ENCODE measurements around the gene LRRC2.
"Not testable (repeated sequence)": the region's sequence is repeated elsewhere in the genome, so short reads cannot be mapped to it uniquely, and the experiment has no call there.

The LRRC2 gene

DNA sequence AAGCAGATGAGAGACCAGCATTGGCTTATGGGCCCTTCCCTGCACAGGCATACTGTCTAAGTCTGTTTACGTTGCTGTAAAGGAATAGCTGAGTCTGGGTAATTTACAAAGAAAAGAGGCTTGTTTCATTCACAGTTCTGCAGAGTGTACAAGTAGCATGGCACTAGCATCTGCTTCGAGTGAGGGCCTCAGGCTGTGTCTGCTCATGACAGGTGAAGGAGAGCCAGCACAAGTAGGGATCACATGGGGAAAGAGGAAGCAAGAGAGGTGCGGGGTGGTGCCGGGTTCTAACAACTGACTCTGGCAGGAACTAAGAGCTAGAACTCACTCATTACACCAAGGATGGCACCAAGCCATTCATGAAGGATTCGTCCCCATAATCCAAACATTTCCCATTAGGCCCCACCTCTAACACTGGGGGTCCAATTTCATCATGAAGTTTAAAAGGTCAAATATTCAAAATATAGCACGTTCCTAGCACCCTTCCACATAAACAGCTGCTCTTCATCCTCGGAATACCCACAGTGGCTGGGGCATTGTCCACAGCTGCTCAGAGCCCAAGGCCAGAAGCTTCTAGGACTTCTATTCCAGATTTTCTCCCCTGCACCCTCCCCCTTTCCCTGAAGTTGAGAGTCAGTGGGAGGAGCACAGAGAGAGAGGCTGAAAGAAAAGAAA lies 62.8 kb downstream of the LRRC2 start:
- no peaks in the 10 kb centered on the region for H3K36me3 ChIP-seq (ENCODE audit: control insufficient read depth, insufficient read depth, low read length)
- DNase-seq, result no peak
- no peak overlapping the region for H3K27ac ChIP-seq (ENCODE audit: insufficient read depth, low read length, poor library complexity, severe bottlenecking)
- H3K27me3 ChIP-seq (replicated peaks; ENCODE audit: control insufficient read depth, insufficient read depth, low read length, poor library complexity, severe bottlenecking), result no peaks in the 10 kb centered on the region
- H3K9me3 ChIP-seq (ENCODE audit: control insufficient read depth, low read length), result no peaks in the 10 kb centered on the region
- H3K4me3 ChIP-seq (ENCODE audit: insufficient read depth, low read depth, low read length, poor library complexity, severe bottlenecking), result no peak overlapping the region
- no peaks in the 10 kb centered on the region for H3K4me1 ChIP-seq (ENCODE audit: control insufficient read depth, insufficient read depth, low read length, poor library complexity, severe bottlenecking)

DNA sequence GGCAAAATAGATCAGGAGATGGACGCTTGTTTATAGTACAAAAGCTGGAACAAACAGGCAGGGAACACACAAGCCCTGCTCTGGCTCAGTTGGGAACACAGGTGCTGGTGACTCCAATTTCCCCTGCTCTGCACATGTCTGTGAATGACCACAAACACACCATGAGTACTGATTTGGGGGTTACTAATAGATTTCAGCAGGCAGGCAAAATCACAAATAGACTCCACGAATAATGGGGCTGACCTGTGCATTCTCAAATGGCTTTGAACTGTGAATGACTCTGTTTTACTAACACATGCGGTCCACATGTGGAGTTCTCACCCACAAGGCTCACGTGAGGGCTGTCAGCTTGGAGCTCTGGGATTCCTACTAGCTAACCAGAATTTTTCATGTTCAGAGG lies 64.4 kb downstream of the LRRC2 start:
- no peak for DNase-seq
- Histone ChIP-seq H3K27me3 (replicated peaks; ENCODE audit: control insufficient read depth, insufficient read depth, low read length, poor library complexity, severe bottlenecking) (no peaks in the 10 kb centered on the region), H3K9me3 (ENCODE audit: control insufficient read depth, low read length) (no peaks in the 10 kb centered on the region), H3K36me3 (ENCODE audit: control insufficient read depth, insufficient read depth, low read length) (no peaks in the 10 kb centered on the region), H3K4me1 (ENCODE audit: control insufficient read depth, insufficient read depth, low read length, poor library complexity, severe bottlenecking) (no peaks in the 10 kb centered on the region), H3K27ac (ENCODE audit: insufficient read depth, low read length, poor library complexity, severe bottlenecking) (no peak overlapping the region), H3K4me3 (ENCODE audit: insufficient read depth, low read depth, low read length, poor library complexity, severe bottlenecking) (no peak overlapping the region)

DNA sequence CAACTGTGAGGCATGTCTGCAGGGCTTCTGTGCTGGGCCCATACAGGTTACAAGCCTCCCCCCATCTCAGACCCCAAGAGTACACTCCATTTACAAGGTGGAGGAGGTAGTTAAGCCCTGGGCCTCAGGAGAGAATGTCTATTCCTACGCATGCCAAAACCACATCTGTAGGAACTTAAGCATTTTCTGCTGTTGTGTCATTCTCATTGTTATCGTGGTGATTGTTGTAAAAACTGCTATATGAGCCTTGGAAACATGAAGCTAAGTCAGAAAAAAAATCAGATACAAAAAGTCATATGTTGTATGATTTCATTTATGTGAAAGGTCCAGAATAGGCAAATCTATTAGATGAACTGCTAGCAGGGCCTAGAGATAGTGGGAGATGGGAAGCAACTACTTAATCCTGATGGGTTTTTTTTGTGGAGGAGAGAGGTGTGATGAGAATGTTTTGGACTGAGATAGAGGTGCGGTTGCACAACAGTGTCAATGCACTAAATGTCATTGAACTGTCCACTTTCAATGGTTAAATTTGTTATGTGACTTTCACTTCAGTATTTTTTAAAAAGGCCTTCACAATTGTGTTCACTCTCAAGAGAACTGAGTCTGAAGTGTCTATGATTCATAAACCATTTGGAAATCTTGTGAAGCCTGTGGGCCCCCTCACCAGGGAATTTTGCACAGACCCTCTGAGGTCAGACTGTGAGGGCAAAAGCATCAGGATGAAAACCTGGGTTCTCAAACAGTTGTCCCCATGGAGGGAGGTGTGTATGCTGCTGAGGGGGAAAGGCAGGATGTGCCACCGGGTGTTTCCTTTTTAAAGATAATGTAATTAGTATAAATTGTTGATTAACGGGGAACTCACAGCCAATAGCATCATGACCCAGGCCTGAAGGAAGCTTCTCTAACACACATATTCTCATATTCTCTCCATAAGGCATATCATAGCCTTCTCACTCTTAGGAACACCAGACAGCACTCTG lies 65.2 kb downstream of the LRRC2 start:
- no peak overlapping the region for H3K4me3 ChIP-seq (ENCODE audit: insufficient read depth, low read depth, low read length, poor library complexity, severe bottlenecking)
- no peaks in the 10 kb centered on the region for H3K36me3 ChIP-seq (ENCODE audit: control insufficient read depth, insufficient read depth, low read length)
- H3K27ac ChIP-seq (ENCODE audit: insufficient read depth, low read length, poor library complexity, severe bottlenecking), result no peak overlapping the region
- no peaks in the 10 kb centered on the region for H3K9me3 ChIP-seq (ENCODE audit: control insufficient read depth, low read length)
- no peak for DNase-seq
- no peaks in the 10 kb centered on the region for H3K27me3 ChIP-seq (replicated peaks; ENCODE audit: control insufficient read depth, insufficient read depth, low read length, poor library complexity, severe bottlenecking)
- no peaks in the 10 kb centered on the region for H3K4me1 ChIP-seq (ENCODE audit: control insufficient read depth, insufficient read depth, low read length, poor library complexity, severe bottlenecking)

DNA sequence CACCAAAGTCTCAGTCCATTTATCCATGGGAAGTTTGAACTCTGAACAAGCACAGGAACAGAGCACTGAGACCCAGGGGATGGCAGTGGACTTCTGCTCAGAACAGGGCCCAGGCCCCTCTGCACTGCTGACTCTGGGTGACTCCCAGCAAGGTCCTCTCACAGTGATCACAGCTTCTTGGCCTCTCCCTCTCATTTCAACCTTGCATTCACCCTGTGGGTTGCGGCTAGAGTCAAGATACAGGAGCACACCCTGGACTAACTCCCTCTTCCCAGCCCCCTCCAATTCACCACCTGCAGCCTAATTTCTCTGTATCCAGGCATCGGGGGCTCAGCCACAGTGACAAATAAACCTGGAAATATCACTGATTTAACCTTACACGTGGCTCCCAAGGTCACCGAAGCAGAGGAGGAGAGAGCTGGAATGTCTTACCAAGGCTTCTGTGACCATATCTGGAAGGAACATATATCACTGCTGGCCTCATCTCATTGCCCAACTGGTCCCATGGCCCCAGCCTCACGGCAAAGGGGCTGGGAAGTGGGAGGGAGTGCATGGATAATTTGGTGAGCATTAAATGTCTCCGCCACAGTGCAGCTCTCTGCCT lies 67.1 kb downstream of the LRRC2 start:
- no peaks in the 10 kb centered on the region for H3K27me3 ChIP-seq (replicated peaks; ENCODE audit: control insufficient read depth, insufficient read depth, low read length, poor library complexity, severe bottlenecking)

DNA sequence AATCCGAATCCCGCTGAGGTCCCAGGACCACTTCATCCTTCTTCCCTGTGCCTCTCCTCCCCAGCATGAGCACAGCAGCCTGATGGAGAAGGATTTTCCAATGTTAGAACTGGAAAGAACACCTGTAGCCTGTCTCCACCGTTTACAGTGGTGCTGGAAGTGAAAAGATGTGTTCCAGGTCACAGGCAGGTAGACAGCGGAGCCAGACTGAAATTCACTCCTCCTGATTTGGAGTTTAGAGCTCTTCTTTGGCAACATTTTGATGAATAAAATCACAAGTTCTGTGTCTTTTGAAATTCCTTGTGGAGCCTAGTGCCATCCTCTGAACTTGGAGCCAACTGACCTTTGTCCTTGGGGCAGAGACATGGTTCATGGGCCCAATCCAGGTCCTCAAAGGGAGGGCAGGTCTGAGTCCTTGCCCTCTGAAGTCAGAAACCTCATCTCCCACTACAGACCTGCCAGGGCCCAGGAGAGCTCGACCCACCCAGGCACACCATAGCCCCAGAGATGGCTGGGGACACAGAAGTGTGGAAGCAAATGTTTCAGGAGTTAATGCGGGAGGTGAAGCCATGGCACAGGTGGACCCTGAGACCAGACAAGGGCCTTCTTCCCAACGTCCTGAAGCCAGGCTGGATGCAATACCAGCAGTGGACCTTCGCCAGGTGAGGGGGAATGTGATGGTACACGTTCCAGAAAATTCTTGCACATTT lies 68.4 kb downstream of the LRRC2 start, which contains the start of gene RTP3:
TSS of gene RTP3 (plus strand) at position 421 of the 710 bp plus-strand sequence. CDS start at position 508, 87 bp downstream.
- no peak for DNase-seq
- no peaks in the 10 kb centered on the region for H3K4me1 ChIP-seq (ENCODE audit: control insufficient read depth, insufficient read depth, low read length, poor library complexity, severe bottlenecking)
- H3K4me3 ChIP-seq (ENCODE audit: insufficient read depth, low read depth, low read length, poor library complexity, severe bottlenecking), result no peak within 1 kb of the TSS
- H3K36me3 ChIP-seq (ENCODE audit: control insufficient read depth, insufficient read depth, low read length), result no peaks in the 10 kb centered on the region
- H3K9me3 ChIP-seq (ENCODE audit: control insufficient read depth, low read length), result no peaks in the 10 kb centered on the region
- H3K27me3 ChIP-seq (replicated peaks; ENCODE audit: control insufficient read depth, insufficient read depth, low read length, poor library complexity, severe bottlenecking), result no peaks in the 10 kb centered on the region
- no peak within 1 kb of the TSS for H3K27ac ChIP-seq (ENCODE audit: insufficient read depth, low read length, poor library complexity, severe bottlenecking)

More for the DNA sequence above, 67.1 kb downstream of the LRRC2 start:
- DNase-seq, result no peak
- Histone ChIP-seq H3K4me1 (ENCODE audit: control insufficient read depth, insufficient read depth, low read length, poor library complexity, severe bottlenecking) (no peaks in the 10 kb centered on the region), H3K4me3 (ENCODE audit: insufficient read depth, low read depth, low read length, poor library complexity, severe bottlenecking) (no peak overlapping the region), H3K36me3 (ENCODE audit: control insufficient read depth, insufficient read depth, low read length) (no peaks in the 10 kb centered on the region), H3K9me3 (ENCODE audit: control insufficient read depth, low read length) (no peaks in the 10 kb centered on the region), H3K27ac (ENCODE audit: insufficient read depth, low read length, poor library complexity, severe bottlenecking) (no peak overlapping the region)

DNA sequence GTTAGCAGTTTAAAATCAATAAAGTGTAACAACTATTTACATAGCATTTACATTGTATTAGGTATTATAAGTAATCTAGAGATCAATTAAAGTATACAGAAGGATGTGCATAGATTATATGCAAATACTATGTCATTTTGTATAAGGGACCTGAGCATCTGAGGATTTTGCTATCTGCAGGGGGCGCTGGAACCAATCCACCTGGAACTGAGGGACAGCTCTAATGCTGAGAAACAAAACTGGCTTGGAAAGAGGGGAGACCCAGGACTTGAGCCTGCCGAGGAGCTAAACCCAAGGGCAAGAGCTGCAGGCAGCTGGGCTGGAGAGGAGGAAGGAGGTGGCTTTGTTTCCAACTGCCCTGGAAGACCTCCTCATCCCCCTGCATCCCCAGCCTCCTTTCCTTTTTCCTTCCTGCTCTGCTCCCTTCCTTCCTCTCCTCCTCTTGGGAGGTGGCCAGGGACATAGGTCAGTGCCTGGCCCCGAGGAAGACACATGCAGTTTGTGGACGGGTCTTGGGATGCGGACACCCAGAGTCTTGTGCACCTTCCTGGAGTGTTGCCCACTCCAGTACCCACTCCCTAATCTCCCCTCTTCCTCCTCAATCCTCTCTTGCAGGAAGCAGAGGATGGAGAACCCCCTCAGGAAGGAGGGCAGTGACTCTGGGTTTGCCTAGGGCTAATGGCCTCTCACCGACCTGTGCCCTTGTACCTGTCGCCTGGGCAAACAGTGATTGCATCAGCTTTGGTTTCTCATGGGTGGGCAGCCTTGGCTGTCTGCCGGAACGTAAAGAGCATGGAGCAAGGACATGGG lies 69.2 kb downstream of the LRRC2 start:
- peak; percentile 15 to 26 (median 23) for DNase-seq
- no peaks in the 10 kb centered on the region for H3K4me1 ChIP-seq (ENCODE audit: control insufficient read depth, insufficient read depth, low read length, poor library complexity, severe bottlenecking)
- H3K36me3 ChIP-seq (ENCODE audit: control insufficient read depth, insufficient read depth, low read length), result no peaks in the 10 kb centered on the region
- no peak overlapping the region for H3K4me3 ChIP-seq (ENCODE audit: insufficient read depth, low read depth, low read length, poor library complexity, severe bottlenecking)
- H3K27ac ChIP-seq (ENCODE audit: insufficient read depth, low read length, poor library complexity, severe bottlenecking), result no peak overlapping the region
- no peaks in the 10 kb centered on the region for H3K27me3 ChIP-seq (replicated peaks; ENCODE audit: control insufficient read depth, insufficient read depth, low read length, poor library complexity, severe bottlenecking)
- no peaks in the 10 kb centered on the region for H3K9me3 ChIP-seq (ENCODE audit: control insufficient read depth, low read length)

DNA sequence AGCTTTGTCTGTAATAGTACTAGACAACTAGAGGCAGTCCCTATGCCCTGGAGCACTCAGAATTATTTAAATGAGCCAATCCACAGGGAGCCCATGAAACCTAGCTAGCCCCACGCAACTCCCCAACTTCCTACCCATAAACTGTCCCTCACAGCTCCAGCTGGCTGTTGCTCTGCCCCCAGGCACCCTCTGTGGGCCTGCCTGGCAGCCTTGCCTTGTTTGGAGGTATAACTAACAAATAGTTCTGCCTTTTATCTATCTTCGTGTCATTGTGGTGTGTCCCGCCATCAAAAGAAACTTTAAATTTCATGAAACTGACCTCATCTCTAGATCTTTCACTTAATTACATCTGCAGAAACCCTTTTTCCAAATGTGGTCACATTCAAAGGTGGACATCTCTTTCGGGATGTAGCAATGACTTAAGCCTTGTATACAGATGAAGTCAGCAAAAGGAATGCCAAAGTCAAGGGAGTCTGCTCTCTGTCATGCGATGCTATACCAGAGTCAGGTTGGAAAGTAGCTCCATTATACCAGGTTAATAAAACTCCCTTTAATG lies 70.1 kb downstream of the LRRC2 start:
- no peak for DNase-seq
- no peaks in the 10 kb centered on the region for H3K4me1 ChIP-seq (ENCODE audit: control insufficient read depth, insufficient read depth, low read length, poor library complexity, severe bottlenecking)
- H3K27ac ChIP-seq (ENCODE audit: insufficient read depth, low read length, poor library complexity, severe bottlenecking), result no peak overlapping the region
- H3K9me3 ChIP-seq (ENCODE audit: control insufficient read depth, low read length), result no peaks in the 10 kb centered on the region
- no peak overlapping the region for H3K4me3 ChIP-seq (ENCODE audit: insufficient read depth, low read depth, low read length, poor library complexity, severe bottlenecking)
- no peaks in the 10 kb centered on the region for H3K36me3 ChIP-seq (ENCODE audit: control insufficient read depth, insufficient read depth, low read length)
- H3K27me3 ChIP-seq (replicated peaks; ENCODE audit: control insufficient read depth, insufficient read depth, low read length, poor library complexity, severe bottlenecking), result no peaks in the 10 kb centered on the region

DNA sequence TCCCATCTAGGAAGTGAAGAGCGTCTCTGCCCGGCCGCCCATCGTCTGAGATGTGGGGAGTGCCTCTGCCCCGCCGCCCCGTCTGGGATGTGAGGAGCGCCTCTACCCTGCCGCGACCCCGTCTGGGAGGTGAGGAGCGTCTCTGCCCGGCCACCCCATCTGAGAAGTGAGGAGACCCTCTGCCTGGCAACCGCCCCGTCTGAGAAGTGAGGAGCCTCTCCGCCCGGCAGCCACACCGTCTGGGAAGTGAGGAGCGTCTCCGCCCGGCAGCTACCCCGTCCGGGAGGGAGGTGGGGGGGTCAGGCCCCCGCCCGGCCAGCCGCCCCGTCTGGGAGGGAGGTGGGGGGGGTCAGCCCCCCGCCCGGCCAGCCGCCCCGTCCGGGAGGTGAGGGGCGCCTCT lies 71.6 kb downstream of the LRRC2 start:
- DNase-seq; H3K4me3 ChIP-seq (ENCODE audit: insufficient read depth, low read depth, low read length, poor library complexity, severe bottlenecking); H3K27ac ChIP-seq (ENCODE audit: insufficient read depth, low read length, poor library complexity, severe bottlenecking); H3K9me3 ChIP-seq (ENCODE audit: control insufficient read depth, low read length); H3K36me3 ChIP-seq (ENCODE audit: control insufficient read depth, insufficient read depth, low read length); H3K4me1 ChIP-seq (ENCODE audit: control insufficient read depth, insufficient read depth, low read length, poor library complexity, severe bottlenecking); H3K27me3 ChIP-seq (replicated peaks; ENCODE audit: control insufficient read depth, insufficient read depth, low read length, poor library complexity, severe bottlenecking): not testable (repeated sequence)

Data from effector memory CD4-positive, alpha-beta T cell (primary cell).